GM19463 (cell line): ENCODE results near the gene DLG2.
"Not testable (repeated sequence)": the region's sequence is repeated elsewhere in the genome, so short reads cannot be mapped to it uniquely, and the experiment has no call there.

Experiments
- ATAC-seq: cut with Tn5 transposase; IDR thresholded peaks from one replicate; pipeline ENCODE4 v1.9.1; 2021; ENCODE audit warnings: mild to moderate bottlenecking, moderate library complexity; ENCODE audit not compliant: unreplicated experiment

The DLG2 gene

GRCh38 chr11:85348945-85349344 lies 278.2 kb downstream of the DLG2 start:
- ATAC-seq, result no peak

- no peak for ATAC-seq
Observed at GRCh38 chr11:85347291-85347690, 279.9 kb downstream of the DLG2 start.

GRCh38 chr11:85346484-85346883 lies 280.7 kb downstream of the DLG2 start:
- ATAC-seq, result no peak

- ATAC-seq, result not testable (repeated sequence)
Observed at GRCh38 chr11:85340846-85341245, 286.3 kb downstream of the DLG2 start.

GRCh38 chr11:85318573-85318972 lies 308.6 kb downstream of the DLG2 start:
- no peak for ATAC-seq

GRCh38 chr11:85316967-85317366 lies 310.2 kb downstream of the DLG2 start:
- ATAC-seq, result peak; percentile 97

- ATAC-seq, result no peak
Observed at GRCh38 chr11:85313741-85314140, 313.4 kb downstream of the DLG2 start.

GRCh38 chr11:85310479-85310878 lies 316.7 kb downstream of the DLG2 start:
- no peak for ATAC-seq

GRCh38 chr11:85307366-85307765 lies 319.8 kb downstream of the DLG2 start:
- no peak for ATAC-seq

- ATAC-seq, result no peak
Observed at GRCh38 chr11:85301895-85302678, 325.1 kb downstream of the DLG2 start.

GRCh38 chr11:85299258-85299942 lies 327.7 kb downstream of the DLG2 start:
- ATAC-seq, result no peak

GRCh38 chr11:85295694-85296271 lies 331.4 kb downstream of the DLG2 start:
- ATAC-seq, result no peak

GRCh38 chr11:85281550-85281949 lies 345.6 kb downstream of the DLG2 start:
- no peak for ATAC-seq

GRCh38 chr11:85279267-85279666 lies 347.9 kb downstream of the DLG2 start:
- no peak for ATAC-seq

- ATAC-seq, result no peak
Observed at GRCh38 chr11:85277693-85278092, 349.5 kb downstream of the DLG2 start.

- ATAC-seq, result no peak
Observed at GRCh38 chr11:85276332-85276731, 350.8 kb downstream of the DLG2 start.

GRCh38 chr11:85270315-85270714 lies 356.8 kb downstream of the DLG2 start:
- not testable (repeated sequence) for ATAC-seq

GRCh38 chr11:85269109-85269508 lies 358.0 kb downstream of the DLG2 start:
- ATAC-seq, result no peak

GRCh38 chr11:85266646-85267045 lies 360.5 kb downstream of the DLG2 start:
- no peak for ATAC-seq

GRCh38 chr11:85263328-85263727 lies 363.8 kb downstream of the DLG2 start:
- ATAC-seq, result no peak

GRCh38 chr11:85257837-85258236 lies 369.3 kb downstream of the DLG2 start:
- ATAC-seq, result no peak

- no peak for ATAC-seq
Observed at GRCh38 chr11:85256433-85256832, 370.7 kb downstream of the DLG2 start.
